Neuronal stem cell (in vitro differentiated cells): ENCODE measurements around the gene AGK.
A peak's percentile ranks its signal among the peaks of the same experiment; 100 is the strongest.

Experiments
- DNase-seq: peaks from one replicate; pipeline ENCODE4 v3.0.0-alpha.2; 2013; ENCODE audit warnings: low spot score
- H2AFZ ChIP-seq: one replicate; pipeline ENCODE4 v1.6.1; 2013; ENCODE audit warnings: mild to moderate bottlenecking, low read length, inconsistent platforms
- H2AK5ac ChIP-seq: 2 replicates; pipeline ENCODE4 v1.6.1; 2013; ENCODE audit warnings: low read depth, mild to moderate bottlenecking, inconsistent platforms, low read length, moderate library complexity, mixed read lengths
- H2BK120ac ChIP-seq: 2 replicates; pipeline ENCODE4 v1.6.1; 2013; ENCODE audit warnings: low read depth, mild to moderate bottlenecking, inconsistent platforms, low read length, moderate library complexity, mixed read lengths
- H2BK12ac ChIP-seq: one replicate; pipeline ENCODE4 v1.6.1; 2013; ENCODE audit warnings: low read length, inconsistent platforms
- H2BK15ac ChIP-seq: 2 replicates; pipeline ENCODE4 v1.6.1; 2013; ENCODE audit warnings: mild to moderate bottlenecking, low read length, inconsistent platforms, mixed read lengths
- H2BK5ac ChIP-seq: one replicate; pipeline ENCODE4 v1.6.1; 2013; ENCODE audit warnings: inconsistent platforms, mild to moderate bottlenecking, low read length, moderate library complexity
- H3K14ac ChIP-seq: one replicate; pipeline ENCODE4 v1.6.1; 2013; ENCODE audit warnings: low read length, inconsistent platforms
- H3K18ac ChIP-seq: 2 replicates; pipeline ENCODE4 v1.6.1; 2013; ENCODE audit warnings: low read length, inconsistent platforms
- H3K23ac ChIP-seq: 2 replicates; pipeline ENCODE4 v1.6.1; 2013; ENCODE audit warnings: low read depth, mild to moderate bottlenecking, mixed read lengths, low read length, inconsistent platforms; ENCODE audit not compliant: poor library complexity
- H3K27ac ChIP-seq: replicated peaks from 3 replicates; pipeline ENCODE4 v1.5.1; 2013; ENCODE audit warnings: low read length, inconsistent platforms
- H3K27me3 ChIP-seq, 3 experiments: 2 replicates each; pipeline ENCODE4 v1.6.1; 2013; ENCODE audit warnings: low read length in 3 of 3, mild to moderate bottlenecking in 2 of 3, inconsistent platforms in 1 of 3, low read depth in 1 of 3, mixed read lengths in 1 of 3, moderate library complexity in 1 of 3; ENCODE audit not compliant: control insufficient read depth in 3 of 3, insufficient read depth in 3 of 3
- H3K36me3 ChIP-seq, 2 donors: replicated peaks in 1 of 2; 2 replicates each; pipeline ENCODE4 v1.6.1; 2013; ENCODE audit warnings: low read length in 2 of 2; ENCODE audit not compliant: control insufficient read depth in 2 of 2, insufficient read depth in 2 of 2
- H3K4ac ChIP-seq: 2 replicates; pipeline ENCODE4 v1.6.1; 2013; ENCODE audit warnings: inconsistent platforms, mild to moderate bottlenecking, low read length, moderate library complexity
- H3K4me1 ChIP-seq, 2 donors: 1 replicate in 1 of 2; 2 replicates in 1 of 2; pipeline ENCODE4 v1.6.1; 2013; ENCODE audit warnings: low read length in 2 of 2, low read depth in 1 of 2; ENCODE audit not compliant: control insufficient read depth in 2 of 2, insufficient read depth in 1 of 2
- H3K4me2 ChIP-seq: one replicate; pipeline ENCODE4 v1.6.1; 2013; ENCODE audit warnings: mild to moderate bottlenecking, low read length, inconsistent platforms; ENCODE audit not compliant: insufficient read depth, poor library complexity, severe bottlenecking
- H3K4me3 ChIP-seq, 2 donors: 2 replicates each; pipeline ENCODE4 v1.5.1; 2013; ENCODE audit warnings: low read length in 2 of 2, mild to moderate bottlenecking in 2 of 2, inconsistent platforms in 1 of 2, moderate library complexity in 1 of 2
- H3K79me1 ChIP-seq: one replicate; pipeline ENCODE4 v1.6.1; 2013; ENCODE audit warnings: low read depth, mild to moderate bottlenecking, inconsistent platforms, low read length, moderate library complexity
- H3K9ac ChIP-seq: one replicate; pipeline ENCODE4 v1.6.1; 2013; ENCODE audit warnings: mild to moderate bottlenecking, low read depth, low read length, inconsistent platforms; ENCODE audit not compliant: poor library complexity
- H3K9me3 ChIP-seq, 2 donors: replicated peaks in 1 of 2; 2 replicates each; pipeline versions ENCODE3 to v1.6.1; 2013; ENCODE audit warnings: low read length in 2 of 2, mild to moderate bottlenecking in 2 of 2, inconsistent platforms in 1 of 2, low read depth in 1 of 2, mixed read lengths in 1 of 2, moderate library complexity in 1 of 2; ENCODE audit not compliant: control insufficient read depth in 2 of 2, insufficient read depth in 1 of 2
- H4K8ac ChIP-seq: one replicate; pipeline ENCODE4 v1.6.1; 2013; ENCODE audit warnings: low read depth, mild to moderate bottlenecking, inconsistent platforms, low read length, moderate library complexity
- H4K91ac ChIP-seq: one replicate; pipeline ENCODE4 v1.6.1; 2013; ENCODE audit warnings: low read length, low read depth, mild to moderate bottlenecking, inconsistent platforms; ENCODE audit not compliant: poor library complexity
- WGBS, 2 donors: extraction: QIAGEN DNeasy Blood & Tissue Kit; methylation state at CpG; one replicate each; pipeline ENCODE4 v1.1.7; 2013; ENCODE audit warnings: missing lambda C conversion rate in 2 of 2, mixed read lengths in 1 of 2; ENCODE audit not compliant: insufficient read length in 2 of 2, insufficient replicate concordance in 1 of 2; ENCODE audit errors: extremely low coverage in 2 of 2; 5-methylcytosine and 5-hydroxymethylcytosine counted together

The AGK gene

DNA sequence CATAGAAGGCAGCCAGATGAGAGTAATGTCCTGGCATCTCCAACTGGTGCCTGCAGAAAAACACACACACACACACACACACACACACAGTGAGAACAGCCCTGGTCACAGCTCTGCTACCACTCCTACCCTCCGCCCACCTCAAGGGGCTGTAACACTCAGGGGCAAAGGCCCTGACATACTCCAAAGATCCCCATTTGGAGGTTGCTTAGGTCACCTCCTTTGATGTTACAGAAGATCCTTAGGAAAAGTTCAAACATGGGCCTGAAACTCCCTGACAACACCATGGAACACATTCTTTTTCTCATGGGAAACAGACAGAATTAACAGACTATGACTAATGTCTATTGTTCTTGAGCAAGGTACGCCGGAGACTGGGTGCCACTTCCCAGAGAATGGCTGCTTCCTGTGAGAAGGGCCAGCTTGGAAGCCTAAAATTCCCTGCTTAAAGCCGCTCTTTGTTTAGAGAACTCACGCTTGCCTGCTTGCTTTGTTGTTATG, 123.0 kb downstream of the AGK start:
- Histone ChIP-seq H3K79me1 (no peaks in the 10 kb centered on the region), H4K91ac (no peak overlapping the region), H4K8ac (no peak overlapping the region), H3K14ac (no peak overlapping the region), H3K27ac (peak overlapping the region; percentile 92), H2AK5ac (no peak overlapping the region), H3K36me3 (peaks cover 0 to 35% of the 10 kb centered on the region in 2 donors), H3K4me1 (peaks cover 2 to 9% of the 10 kb centered on the region in 2 donors), H3K23ac (no peak overlapping the region), H3K18ac (peak overlapping the region; percentile 20), H2AFZ (peak overlapping the region; percentile 54), H2BK12ac (no peak overlapping the region), H3K4me2 (peak overlapping the region; percentile 44), H3K27me3 (no peaks in the 10 kb centered on the region), H3K9ac (no peak overlapping the region), H2BK5ac (no peak overlapping the region), H3K4me3 (no peak overlapping the region), H3K9me3 (peaks cover 2 to 10% of the 10 kb centered on the region in 2 donors), H3K4ac (no peak overlapping the region), H2BK15ac (no peak overlapping the region), H2BK120ac (no peak overlapping the region)
- WGBS, 2 donors: no CpG with 5 or more reads among the region's 5 CpGs
- peak; percentile 72 for DNase-seq

DNA sequence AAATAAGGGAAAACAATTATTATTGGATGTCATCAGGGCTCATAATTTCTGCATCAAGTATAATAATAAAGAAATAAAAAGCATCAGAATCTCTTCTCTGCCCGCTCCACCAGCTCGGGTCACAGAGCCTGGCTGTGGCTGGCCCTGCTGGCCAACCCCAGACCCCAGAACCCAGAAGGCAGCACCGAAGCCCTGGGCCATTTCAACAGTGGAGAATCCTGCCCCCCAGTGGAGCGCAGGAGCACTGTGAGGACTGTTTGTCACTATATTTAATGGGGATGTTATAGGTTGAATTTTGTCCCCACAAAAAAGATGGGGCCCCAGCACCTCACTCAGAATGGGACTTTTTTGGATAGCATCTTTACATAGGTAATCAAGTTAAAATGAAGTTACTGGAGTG, 123.5 kb downstream of the AGK start:
- H2BK120ac ChIP-seq: no peak overlapping the region
- no CpG with 5 or more reads among the region's 4 CpGs for WGBS, 2 donors

GRCh38 chr7:141675436-141676215, 124.4 kb downstream of the AGK start:
- Histone ChIP-seq H2BK5ac (no peak overlapping the region), H3K4me3 (no peak overlapping the region), H2BK15ac (no peak overlapping the region), H2AK5ac (peak overlapping the region; percentile 24), H3K4me1 (peaks cover 2 to 9% of the 10 kb centered on the region in 2 donors), H2BK12ac (no peak overlapping the region), H3K23ac (no peak overlapping the region), H3K9ac (peak overlapping the region; percentile 53), H3K9me3 (peaks cover 2 to 10% of the 10 kb centered on the region in 2 donors), H3K79me1 (no peaks in the 10 kb centered on the region), H3K18ac (no peak overlapping the region), H3K4me2 (no peak overlapping the region), H3K36me3 (peaks cover 0 to 43% of the 10 kb centered on the region in 2 donors), H4K8ac (no peak overlapping the region), H3K14ac (no peak overlapping the region), H3K27ac (no peak overlapping the region), H3K4ac (no peak overlapping the region), H2BK120ac (no peak overlapping the region), H4K91ac (no peak overlapping the region), H3K27me3 (no peaks in the 10 kb centered on the region), H2AFZ (no peak overlapping the region)
- DNase-seq: no peak
- no CpG with 5 or more reads among the region's 6 CpGs for WGBS, 2 donors

More for the DNA sequence above, 123.5 kb downstream of the AGK start:
- H2AFZ ChIP-seq: peak overlapping the region; percentile 54
- H2BK15ac ChIP-seq: no peak overlapping the region
- H3K23ac ChIP-seq: no peak overlapping the region
- H3K36me3 ChIP-seq: peaks cover 0 to 37% of the 10 kb centered on the region in 2 donors
- H3K79me1 ChIP-seq: no peaks in the 10 kb centered on the region
- H4K91ac ChIP-seq: no peak overlapping the region
- no peak overlapping the region for H3K4ac ChIP-seq
- H3K4me2 ChIP-seq: peak overlapping the region; percentile 44
- no peak overlapping the region for H2AK5ac ChIP-seq
- no peaks in the 10 kb centered on the region for H3K27me3 ChIP-seq
- no peak overlapping the region for H3K14ac ChIP-seq
- peak overlapping the region; percentile 92 for H3K27ac ChIP-seq
- H3K4me3 ChIP-seq: no peak overlapping the region
- H3K9ac ChIP-seq: no peak overlapping the region
- no peak overlapping the region for H2BK5ac ChIP-seq
- H4K8ac ChIP-seq: no peak overlapping the region
- H3K18ac ChIP-seq: no peak overlapping the region
- no peak for DNase-seq
- H3K9me3 ChIP-seq: peaks cover 2 to 10% of the 10 kb centered on the region in 2 donors
- no peak overlapping the region for H2BK12ac ChIP-seq
- peaks cover 2 to 9% of the 10 kb centered on the region in 2 donors for H3K4me1 ChIP-seq

DNA sequence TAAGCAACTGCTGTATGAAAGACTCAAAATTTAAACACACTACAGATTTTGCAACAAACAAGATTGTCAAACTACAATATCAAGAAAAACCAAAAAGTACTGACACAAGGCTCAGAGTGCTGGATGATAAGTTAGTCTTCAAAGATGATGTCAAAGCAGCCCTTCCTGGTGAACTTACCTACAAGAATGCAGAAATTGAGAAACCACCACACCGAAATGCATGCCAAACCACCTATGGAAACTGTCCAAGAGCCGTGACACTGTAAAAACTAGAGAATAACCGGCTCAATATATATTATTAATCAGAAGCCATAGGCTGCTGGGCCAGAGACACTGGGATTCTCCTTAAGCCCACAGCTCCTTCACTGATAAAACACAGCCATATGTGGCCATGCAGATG, 125.4 kb downstream of the AGK start:
- no peak for DNase-seq
- Histone ChIP-seq H2BK5ac (no peak overlapping the region), H3K9me3 (peaks cover 2 to 10% of the 10 kb centered on the region in 2 donors), H4K91ac (no peak overlapping the region), H2BK120ac (no peak overlapping the region), H3K4ac (no peak overlapping the region), H3K36me3 (peaks cover 0 to 42% of the 10 kb centered on the region in 2 donors), H3K23ac (no peak overlapping the region), H3K4me2 (no peak overlapping the region), H3K4me3 (no peak overlapping the region), H3K27ac (no peak overlapping the region), H4K8ac (no peak overlapping the region), H3K79me1 (no peaks in the 10 kb centered on the region), H3K14ac (no peak overlapping the region), H3K18ac (no peak overlapping the region), H2AFZ (no peak overlapping the region), H2AK5ac (no peak overlapping the region), H3K27me3 (no peaks in the 10 kb centered on the region), H3K9ac (no peak overlapping the region), H2BK15ac (no peak overlapping the region), H3K4me1 (peaks cover 2 to 9% of the 10 kb centered on the region in 2 donors), H2BK12ac (no peak overlapping the region)
- no CpG with 5 or more reads among the region's 3 CpGs for WGBS, 2 donors
